ENCODE results near the gene FAM9C.
"Not testable (repeated sequence)": the region's sequence is repeated elsewhere in the genome, so short reads cannot be mapped to it uniquely, and the experiment has no call there.

FAM9C gene

GRCh38 chrX:13043138-13043537 lies 1.3 kb downstream of the FAM9C start:
- DNase-seq (ENCODE audit: low spot score), result no peak

- DNase-seq (ENCODE audit: low spot score), result no peak
These were observed 7.5 kb downstream of the FAM9C start for GRCh38 chrX:13036896-13037295.

DNA sequence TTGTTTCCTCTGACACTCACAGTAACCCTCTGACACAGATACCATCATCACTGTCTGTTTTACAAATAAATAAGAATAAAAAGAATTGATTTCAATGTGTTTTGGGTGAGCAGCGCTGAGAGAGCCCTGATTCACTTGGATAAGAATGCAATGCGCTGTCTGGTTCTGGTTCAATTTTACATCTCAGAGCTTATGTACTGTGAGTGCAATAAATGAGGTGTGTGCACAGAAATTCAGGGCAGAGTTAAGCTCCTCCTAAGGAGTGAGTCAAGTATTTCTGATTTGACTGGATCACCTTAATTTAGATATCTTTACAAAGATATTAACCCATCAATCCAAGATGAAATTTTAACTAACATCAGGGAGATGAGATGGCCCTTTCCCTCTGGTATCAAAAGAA lies 11.2 kb downstream of the FAM9C start:
- no peak for DNase-seq (ENCODE audit: low spot score)

GRCh38 chrX:13029887-13030771 lies 14.3 kb downstream of the FAM9C start:
- DNase-seq (ENCODE audit: low spot score), result no peak

DNA sequence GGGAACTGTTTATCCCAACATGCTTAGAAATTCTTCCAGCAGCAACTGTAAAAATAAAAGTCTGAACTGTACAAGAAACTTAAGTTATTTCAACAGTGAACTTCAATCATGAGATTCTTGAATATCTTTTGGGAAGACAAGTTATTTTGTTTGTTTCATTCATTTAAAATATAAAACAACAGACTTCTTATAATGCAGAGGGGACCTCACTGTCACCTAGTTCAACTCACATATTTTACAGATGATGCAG lies 14.9 kb downstream of the FAM9C start:
- DNase-seq (ENCODE audit: low spot score), result no peak

- DNase-seq (ENCODE audit: low spot score), result peak; percentile 23
These were observed 15.4 kb downstream of the FAM9C start for GRCh38 chrX:13028871-13029636.

DNA sequence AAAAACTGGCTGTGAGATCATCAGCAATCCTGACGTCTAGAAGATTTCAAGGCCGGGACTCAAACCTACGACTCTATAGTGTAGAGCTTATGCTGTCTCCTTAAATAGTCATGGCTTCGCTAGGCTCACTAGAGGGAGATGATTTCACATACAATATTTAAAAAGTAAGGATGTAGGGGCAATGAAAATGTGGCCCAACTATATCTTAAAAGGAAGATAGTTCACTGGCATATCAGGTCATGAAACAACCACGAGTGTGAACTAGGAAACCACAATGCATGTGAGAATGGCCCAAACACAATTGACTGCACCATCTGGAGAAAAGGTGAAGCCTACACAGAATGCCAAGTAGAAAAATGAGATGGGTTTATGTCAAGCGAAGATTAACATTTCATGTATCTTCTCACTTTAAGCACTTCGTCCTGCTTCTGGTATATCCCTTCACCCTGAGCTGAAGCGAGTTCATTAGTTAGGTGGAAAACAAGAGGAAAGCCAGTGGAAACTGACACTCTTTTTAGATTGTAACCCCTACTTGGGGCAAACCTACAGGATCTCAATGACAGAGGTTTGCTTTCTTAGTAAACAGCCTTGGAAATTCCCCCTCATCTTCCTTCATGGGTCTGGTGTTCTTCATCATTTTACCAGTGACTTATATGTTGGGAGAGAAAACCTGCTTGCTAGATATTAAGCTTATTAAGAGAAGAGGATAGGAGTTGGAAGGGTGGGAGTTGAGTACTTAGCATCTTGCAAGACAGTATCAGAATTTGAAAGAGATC lies 17.4 kb downstream of the FAM9C start:
- DNase-seq (ENCODE audit: low spot score), result no peak

- DNase-seq (ENCODE audit: low spot score), result no peak
These were observed 19.4 kb downstream of the FAM9C start for GRCh38 chrX:13024986-13025385.

DNA sequence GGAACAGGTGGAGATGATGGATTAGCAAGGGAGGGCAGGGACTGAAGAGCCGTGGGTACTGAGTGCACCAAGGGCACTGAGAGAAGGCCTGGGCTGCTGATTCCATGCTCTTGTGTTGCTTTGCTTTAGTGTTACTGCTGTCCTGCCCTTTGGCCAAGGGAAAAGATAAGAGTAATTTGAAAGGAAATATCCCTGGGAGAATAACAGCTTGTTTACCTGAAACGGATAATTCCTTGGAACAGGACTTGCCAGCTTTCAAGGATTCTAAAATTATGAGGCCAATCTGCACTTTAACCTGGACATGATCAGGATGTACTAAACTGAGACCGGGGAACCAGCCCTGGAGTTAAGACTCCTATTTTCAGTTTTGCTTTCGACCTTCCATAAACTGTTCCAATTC lies 20.4 kb downstream of the FAM9C start:
- DNase-seq (ENCODE audit: low spot score), result no peak

- no peak for DNase-seq (ENCODE audit: low spot score)
These were observed 20.9 kb downstream of the FAM9C start for GRCh38 chrX:13023567-13023966.

GRCh38 chrX:13022926-13023325 lies 21.5 kb downstream of the FAM9C start:
- DNase-seq (ENCODE audit: low spot score), result no peak

DNA sequence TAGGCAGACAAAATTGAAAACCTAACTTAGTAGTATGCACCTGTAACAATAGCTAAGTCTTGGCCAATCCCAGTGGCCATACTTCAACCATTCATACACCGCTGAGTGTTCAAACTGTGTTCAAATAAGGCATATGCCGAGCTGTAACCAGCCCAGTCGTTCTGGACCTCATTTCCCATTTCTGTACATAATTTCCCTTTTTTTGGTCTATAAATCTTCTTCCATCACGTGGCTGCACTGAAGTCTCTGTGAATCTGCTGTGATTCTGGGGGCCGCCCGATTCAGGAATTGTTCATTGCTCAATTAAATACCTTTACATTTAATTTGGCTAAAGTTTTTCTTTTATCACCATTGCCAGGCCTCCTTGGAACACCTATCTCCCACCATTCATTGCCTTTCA lies 27.7 kb downstream of the FAM9C start:
- not testable (repeated sequence) for DNase-seq (ENCODE audit: low spot score)

- peak; percentile 37 for DNase-seq (ENCODE audit: low spot score)
These were observed 28.7 kb downstream of the FAM9C start for GRCh38 chrX:13015536-13016236.

GRCh38 chrX:13014111-13015096 lies 30.0 kb downstream of the FAM9C start:
- DNase-seq (ENCODE audit: low spot score), result no peak

DNA sequence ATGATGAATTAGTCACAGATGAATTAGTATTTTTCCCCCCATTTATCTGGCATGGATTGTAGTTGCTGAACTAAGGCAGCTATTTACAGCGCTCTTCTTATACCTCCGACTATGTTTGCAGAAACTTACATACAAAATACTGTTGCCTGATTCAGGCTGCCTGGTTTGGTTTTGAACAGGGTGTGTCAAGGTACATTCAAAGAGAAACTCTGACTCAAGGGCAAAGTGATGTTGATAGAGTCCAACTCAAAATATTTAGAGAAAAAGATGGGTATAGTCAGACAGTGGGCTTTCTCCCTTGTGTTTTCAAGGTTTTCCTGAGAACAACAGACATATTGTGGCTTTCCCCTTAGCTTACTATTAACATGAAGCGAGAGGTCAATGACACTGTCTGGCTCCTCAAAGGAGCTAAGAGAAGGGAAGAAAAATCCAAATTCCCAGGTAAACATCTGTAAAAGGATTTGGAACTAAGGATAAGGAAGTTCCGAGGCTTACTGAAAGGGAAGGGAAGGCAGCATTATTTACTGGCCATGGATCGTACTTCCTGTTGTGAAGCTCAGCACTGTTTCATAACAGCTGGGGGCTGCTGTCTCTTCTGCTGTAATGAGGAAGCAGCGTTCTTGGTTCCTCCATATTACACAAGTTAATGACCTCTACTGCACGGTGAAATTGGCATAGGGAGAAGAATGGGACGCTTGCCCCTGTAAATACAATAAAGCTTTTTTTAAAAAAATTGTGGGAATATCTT lies 30.9 kb downstream of the FAM9C start:
- peak; percentile 45 for DNase-seq (ENCODE audit: low spot score)

DNA sequence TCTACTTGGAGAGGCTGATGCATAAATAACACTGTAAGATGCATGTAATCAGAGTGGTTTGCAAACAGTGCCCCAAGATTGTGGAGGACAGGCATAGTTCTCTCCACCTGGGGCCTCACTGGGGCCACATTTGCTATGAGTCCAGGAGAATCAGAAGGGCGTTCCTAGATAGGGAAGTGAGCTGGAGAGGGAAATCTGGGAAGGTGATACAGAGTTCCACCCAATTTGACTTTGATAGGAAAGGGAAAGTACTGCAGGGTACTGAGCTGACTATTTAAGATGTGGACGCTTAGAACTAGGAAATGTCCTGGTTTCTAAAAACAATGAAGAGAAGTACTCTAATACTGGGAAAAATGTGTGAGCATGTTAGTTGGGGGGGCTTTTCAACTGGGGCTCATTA lies 33.9 kb downstream of the FAM9C start:
- no peak for DNase-seq (ENCODE audit: low spot score)

GRCh38 chrX:13009844-13010243 lies 34.6 kb downstream of the FAM9C start:
- no peak for DNase-seq (ENCODE audit: low spot score)

GRCh38 chrX:13009273-13009672 lies 35.1 kb downstream of the FAM9C start:
- DNase-seq (ENCODE audit: low spot score), result no peak

DNA sequence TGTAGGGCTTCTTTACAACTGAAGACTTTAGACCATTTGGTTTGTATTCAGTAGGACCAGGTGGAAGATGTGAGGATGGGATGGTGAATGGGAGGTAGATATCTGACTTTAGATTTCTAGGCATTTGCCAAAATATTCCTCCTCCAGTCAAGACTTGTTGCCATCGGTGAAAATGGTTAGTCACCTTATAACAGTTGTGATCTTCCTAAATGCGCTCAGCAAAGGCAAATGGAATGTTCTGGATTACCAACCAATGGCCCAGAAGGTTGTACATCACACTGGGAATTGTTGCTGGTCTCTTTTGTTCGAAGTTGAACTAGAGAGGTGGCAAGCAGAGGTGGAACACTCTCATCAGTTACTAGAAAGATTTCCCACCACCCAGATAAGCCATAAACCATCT lies 35.6 kb downstream of the FAM9C start:
- DNase-seq (ENCODE audit: low spot score), result no peak

DNA sequence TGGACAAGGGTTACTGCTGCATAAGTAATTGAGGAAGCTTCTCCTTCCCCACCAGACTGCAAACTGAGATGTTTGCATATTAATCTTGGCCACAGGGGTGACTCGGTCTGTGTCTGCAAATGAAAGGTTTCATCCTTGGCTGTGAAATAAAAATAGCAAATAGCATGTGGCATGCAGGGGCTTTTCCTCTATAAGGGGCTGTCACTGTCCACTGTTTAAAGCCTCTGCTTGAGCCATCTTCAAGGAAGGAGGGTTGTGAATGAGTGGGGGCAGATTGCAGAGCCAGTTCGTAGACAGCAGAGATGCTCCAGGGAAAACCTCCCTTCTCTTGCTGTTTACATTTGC lies 36.3 kb downstream of the FAM9C start:
- no peak for DNase-seq (ENCODE audit: low spot score)

All from Ammon's horn (tissue), 1 donor.